H1 (cell line): ENCODE measurements around the gene ACYP2. TPM values are rescaled to one million over a fixed set of nuclear protein-coding genes. Genes with fewer than 3 reads are reported as not detected.

Source experiments
- CTCF ChIA-PET: fragments of 300-600 bp; sonication (Branson Sonifier 250); formaldehyde crosslinking; loops from one replicate; lab custom pipeline; 2021; ENCODE audit not compliant: partially characterized antibody; lab: Charles Lee
- POLR2A ChIA-PET: fragments of 300-600 bp; sonication (Branson Sonifier 250); formaldehyde crosslinking; loops from one replicate; lab custom pipeline; 2021; ENCODE audit warnings: inconsistent platforms; ENCODE audit not compliant: partially characterized antibody; lab: Charles Lee
- DNase-seq, 2 experiments: peaks; one replicate each; pipeline versions ENCODE4 v3.0.0 to v3.0.0-alpha.2; 2010 to 2022; ENCODE audit warnings: low spot score in 2 of 2, low read depth in 1 of 2, mixed read lengths in 1 of 2
- FAIRE-seq: peaks from 2 replicates; lab custom pipeline; 2011; peaks lifted over from hg19 to GRCh38; lab: Jason Lieb, UNC
- H2AFZ ChIP-seq: 2 replicates; pipeline ENCODE4 v1.8.1; 2012; ENCODE audit warnings: low read length, inconsistent platforms
- H2AK5ac ChIP-seq: 2 replicates; pipeline ENCODE4 v1.6.1; 2013; ENCODE audit warnings: low read depth, low read length
- H2BK120ac ChIP-seq: replicated peaks from 2 replicates; pipeline ENCODE3; 2013; ENCODE audit warnings: low read depth, low read length, inconsistent platforms
- H2BK12ac ChIP-seq: 2 replicates; pipeline ENCODE4 v1.6.1; 2013; ENCODE audit warnings: low read depth, low read length
- H2BK15ac ChIP-seq: 2 replicates; pipeline ENCODE4 v1.6.1; 2013; ENCODE audit warnings: low read length
- H2BK20ac ChIP-seq: 2 replicates; pipeline ENCODE4 v1.6.1; 2013; ENCODE audit warnings: low read length
- H2BK5ac ChIP-seq: 2 replicates; pipeline ENCODE4 v1.6.1; 2013; ENCODE audit warnings: low read depth, low read length
- H3K14ac ChIP-seq: 2 replicates; pipeline ENCODE4 v1.6.1; 2013; ENCODE audit warnings: inconsistent platforms; ENCODE audit not compliant: insufficient read length
- H3K18ac ChIP-seq: 2 replicates; pipeline ENCODE4 v1.6.1; 2013; ENCODE audit warnings: low read length; ENCODE audit errors: extremely low read depth
- H3K23ac ChIP-seq: 2 replicates; pipeline ENCODE4 v1.6.1; 2013; ENCODE audit warnings: inconsistent platforms; ENCODE audit not compliant: insufficient read length
- H3K23me2 ChIP-seq: 2 replicates; pipeline ENCODE4 v1.6.1; 2013; ENCODE audit warnings: low read depth, low read length
- H3K27ac ChIP-seq: 2 replicates; pipeline ENCODE4 v1.6.1; 2011; ENCODE audit warnings: low read depth, low read length, inconsistent platforms
- H3K27me3 ChIP-seq, 4 experiments: replicated peaks in 1 of 4; 1 replicate in 1 of 4; 2 replicates in 3 of 4; pipeline versions ENCODE4 v1.6.1 to v1.8.1; 2011 to 2013; ENCODE audit warnings: low read length in 3 of 4, mild to moderate bottlenecking in 3 of 4, inconsistent platforms in 2 of 4, mixed read lengths in 2 of 4, moderate library complexity in 1 of 4; ENCODE audit not compliant: control insufficient read depth in 3 of 4, insufficient read depth in 3 of 4; ENCODE audit errors: extremely low read depth in 1 of 4
- H3K36me3 ChIP-seq, 4 experiments: 2 replicates each; pipeline versions ENCODE4 v1.6.1 to v1.8.1; 2011 to 2013; ENCODE audit warnings: mild to moderate bottlenecking in 4 of 4, low read length in 3 of 4, moderate library complexity in 2 of 4, control low read depth in 1 of 4, inconsistent platforms in 1 of 4; ENCODE audit not compliant: insufficient read depth in 4 of 4, control insufficient read depth in 2 of 4
- H3K4ac ChIP-seq: replicated peaks from 2 replicates; pipeline ENCODE3; 2013; ENCODE audit warnings: low read length, low read depth, mixed read lengths, inconsistent platforms; ENCODE audit not compliant: insufficient read length
- H3K4me1 ChIP-seq, 4 experiments: replicated peaks in 1 of 4; 1 replicate in 1 of 4; 2 replicates in 3 of 4; pipeline versions ENCODE4 v1.6.1 to v1.8.1; 2011 to 2013; ENCODE audit warnings: low read length in 3 of 4, inconsistent platforms in 2 of 4, mixed read lengths in 1 of 4; ENCODE audit not compliant: insufficient read depth in 4 of 4, control insufficient read depth in 3 of 4
- H3K4me2 ChIP-seq, 2 experiments: 2 replicates each; pipeline versions ENCODE4 v1.6.1 to v1.8.1; 2011 to 2013; ENCODE audit warnings: low read depth in 2 of 2, low read length in 2 of 2, control low read depth in 1 of 2, inconsistent platforms in 1 of 2, mild to moderate bottlenecking in 1 of 2; ENCODE audit not compliant: insufficient read depth in 1 of 2
- H3K4me3 ChIP-seq, 4 experiments: fragments of 200-600, 300-600 bp in 1 of 4; sonication (generic), shearing (Covaris generic), sonication (Bioruptor Twin) in 1 of 4; 2 replicates each; pipeline versions ENCODE4 v1.5.1 to v1.8.1; 2011 to 2016; ENCODE audit warnings: low read length in 4 of 4, low read depth in 3 of 4, control low read depth in 2 of 4, inconsistent platforms in 2 of 4, mild to moderate bottlenecking in 2 of 4, mixed read lengths in 1 of 4, moderate library complexity in 1 of 4; ENCODE audit not compliant: insufficient read depth in 2 of 4; ENCODE audit errors: extremely low read depth in 1 of 4
- H3K56ac ChIP-seq: replicated peaks from 2 replicates; pipeline ENCODE3; 2013; ENCODE audit warnings: low read depth, mild to moderate bottlenecking, mixed read lengths, low read length, inconsistent platforms; ENCODE audit not compliant: insufficient read length
- H3K79me1 ChIP-seq: 2 replicates; pipeline ENCODE4 v1.6.1; 2013; ENCODE audit warnings: low read depth, low read length, control low read depth
- H3K79me2 ChIP-seq, 2 experiments: 2 replicates each; pipeline versions ENCODE4 v1.6.1 to v1.8.1; 2012 to 2013; ENCODE audit warnings: low read length in 2 of 2, mild to moderate bottlenecking in 2 of 2, inconsistent platforms in 1 of 2; ENCODE audit not compliant: insufficient read depth in 2 of 2, control insufficient read depth in 1 of 2
- H3K9ac ChIP-seq, 4 experiments: replicated peaks in 1 of 4; 1 replicate in 1 of 4; 2 replicates in 3 of 4; pipeline versions ENCODE4 v1.6.1 to v1.8.1; 2011 to 2013; ENCODE audit warnings: low read depth in 3 of 4, low read length in 3 of 4, control low read depth in 2 of 4, mild to moderate bottlenecking in 2 of 4, moderate library complexity in 2 of 4, inconsistent platforms in 1 of 4; ENCODE audit errors: extremely low read depth in 1 of 4
- H3K9me3 ChIP-seq, 2 experiments: 2 replicates each; pipeline versions ENCODE4 v1.6.1 to v1.8.1; 2012 to 2013; ENCODE audit warnings: mild to moderate bottlenecking in 2 of 2, moderate library complexity in 2 of 2, control low read depth in 1 of 2, inconsistent platforms in 1 of 2, low read depth in 1 of 2, low read length in 1 of 2, mixed read lengths in 1 of 2; ENCODE audit not compliant: insufficient read depth in 2 of 2
- H4K20me1 ChIP-seq, 2 experiments: replicated peaks in 1 of 2; 2 replicates each; pipeline versions ENCODE3 to v1.8.1; 2011 to 2013; ENCODE audit warnings: inconsistent platforms in 2 of 2, low read length in 2 of 2, mild to moderate bottlenecking in 1 of 2; ENCODE audit not compliant: insufficient read depth in 2 of 2, control insufficient read depth in 1 of 2
- H4K5ac ChIP-seq: 2 replicates; pipeline ENCODE4 v1.6.1; 2013; ENCODE audit warnings: low read length, low read depth, mixed read lengths, inconsistent platforms; ENCODE audit not compliant: insufficient read length
- H4K8ac ChIP-seq: 2 replicates; pipeline ENCODE4 v1.8.0; 2013; ENCODE audit warnings: mild to moderate bottlenecking, moderate library complexity, low read length, inconsistent platforms; ENCODE audit not compliant: insufficient read depth; ENCODE audit errors: extremely low read depth
- H4K91ac ChIP-seq: replicated peaks from 2 replicates; pipeline ENCODE3; 2013; ENCODE audit warnings: low read length, mixed read lengths, inconsistent platforms; ENCODE audit not compliant: insufficient read length
- ATF2 ChIP-seq: IDR thresholded peaks from 2 replicates; pipeline ENCODE4 v1.6.1; 2012; ENCODE audit warnings: low read length, inconsistent platforms
- BCL11A ChIP-seq, 2 experiments: IDR thresholded peaks; one replicate each; pipeline ENCODE4 v1.6.1; 2011; ENCODE audit warnings: low read depth in 2 of 2, low read length in 2 of 2, mild to moderate bottlenecking in 2 of 2
- BRCA1 ChIP-seq: IDR thresholded peaks from 2 replicates; pipeline ENCODE4 v1.6.1; 2012; ENCODE audit warnings: low read depth, low read length, improper control_type of control experiment
- CBX8 ChIP-seq: fragments of 300-800, 300-1000 bp; sonication (generic); IDR thresholded peaks from 2 replicates; pipeline ENCODE4 v1.7.1; 2016; ENCODE audit warnings: low read depth, low read length, borderline replicate concordance
- HDAC6 ChIP-seq: IDR thresholded peaks from one replicate; pipeline ENCODE4 v1.7.1; 2012; ENCODE audit warnings: low read depth, mild to moderate bottlenecking, inconsistent platforms, low read length, moderate library complexity
- KDM1A ChIP-seq: fragments of 200-600, 300-600 bp; sonication (generic); IDR thresholded peaks from 2 replicates; pipeline ENCODE4 v1.7.1; 2016; ENCODE audit warnings: mild to moderate bottlenecking, low read length, borderline replicate concordance
- NANOG ChIP-seq: IDR thresholded peaks from 2 replicates; pipeline ENCODE4 v1.6.1; 2011; ENCODE audit warnings: low read length, low read depth, mild to moderate bottlenecking, inconsistent platforms; ENCODE audit not compliant: insufficient read depth, poor library complexity, severe bottlenecking
- POLR2A ChIP-seq, 2 experiments: IDR thresholded peaks; 1 replicate in 1 of 2; 2 replicates in 1 of 2; pipeline ENCODE4 v1.6.1; 2011; ENCODE audit warnings: low read depth in 2 of 2, low read length in 2 of 2, mild to moderate bottlenecking in 2 of 2; ENCODE audit errors: control extremely low read depth in 1 of 2
- RNF2 ChIP-seq: fragments of 200-900, 300-1000 bp; sonication (generic); IDR thresholded peaks from 2 replicates; pipeline ENCODE4 v1.7.1; 2016; ENCODE audit warnings: borderline replicate concordance, low read depth, mild to moderate bottlenecking, antibody characterized with exemption, low read length; ENCODE audit not compliant: poor library complexity, severe bottlenecking; ENCODE audit errors: missing control alignments
- SAP30 ChIP-seq: fragments of 300-600 bp; sonication (generic); IDR thresholded peaks from 2 replicates; pipeline ENCODE4 v1.7.1; 2012; ENCODE audit warnings: low read length, moderate library complexity, mild to moderate bottlenecking, inconsistent platforms; ENCODE audit not compliant: insufficient read depth, insufficient replicate concordance
- SIX5 ChIP-seq: IDR thresholded peaks from 2 replicates; pipeline ENCODE4 v1.6.1; 2011; ENCODE audit warnings: mild to moderate bottlenecking, low read depth, low read length
- WGBS, 2 experiments: shearing (Covaris generic) in 1 of 2; methylation state at CpG; one replicate each; pipeline versions ENCODE4 v1.1.6 to v1.1.7; 2013 to 2015; ENCODE audit warnings: low lambda C conversion rate in 2 of 2, mixed read lengths in 2 of 2, inconsistent platforms in 1 of 2, low coverage in 1 of 2, missing lambda C conversion rate in 1 of 2; ENCODE audit not compliant: insufficient replicate concordance in 2 of 2, insufficient coverage in 1 of 2, insufficient read length in 1 of 2; ENCODE audit errors: extremely low coverage in 1 of 2, missing lambda C conversion rate in 1 of 2; 5-methylcytosine and 5-hydroxymethylcytosine counted together
- polyA plus RNA-seq, 7 experiments: library from polyadenylated mRNA; depleted of rRNA in 3 of 7; stranded (reverse) in 5 of 7; unstranded in 2 of 7; fragments of >200 nt in 5 of 7; fragments of 200-250 nt in 2 of 7; gene quantifications; 1 replicate in 5 of 7; 2 replicates in 1 of 7; 4 replicates in 1 of 7; pipeline versions ENCODE4 v1.2.1 to v1.2.3, GENCODE V29; 2011 to 2013; ENCODE audit warnings: missing spikeins in 2 of 7, mixed read lengths in 2 of 7
- total RNA-seq: library from RNA; stranded (reverse); fragmentation: NEBNext Ultra II Directional; extraction: Animal tissue kit (Norgen Biotek cat#: 25700); gene quantifications from 2 replicates; pipeline ENCODE4 v1.2.1, GENCODE V29; 2021

The ACYP2 gene
- total and polyA plus RNA-seq, 2 of the 8 experiments (the other 6 are each of a cell fraction or from before 2014, with no cell fraction given), result 3.4 to 4.4 TPM

- Histone ChIP-seq H4K91ac (no peak overlapping the region), H2BK15ac (no peak overlapping the region), H3K9ac (no peak overlapping the region), H2AFZ (no peak overlapping the region), H3K23ac (no peak overlapping the region), H3K9me3 (no peaks in the 10 kb centered on the region), H3K36me3 (no peaks in the 10 kb centered on the region), H2AK5ac (no peak overlapping the region), H2BK12ac (no peak overlapping the region), H3K4me1 (peaks cover 0 to 3% (median 0%) of the 10 kb centered on the region in 4 experiments; a peak in 2 of 7 replicates), H3K18ac (no peak overlapping the region), H2BK5ac (no peak overlapping the region), H2BK120ac (no peak overlapping the region), H4K8ac (no peak overlapping the region), H3K79me2 (no peaks in the 10 kb centered on the region), H4K5ac (no peak overlapping the region), H4K20me1 (no peaks in the 10 kb centered on the region), H3K27ac (no peak overlapping the region), H3K4me3 (no peak overlapping the region), H3K23me2 (no peaks in the 10 kb centered on the region), H3K79me1 (no peaks in the 10 kb centered on the region), H3K56ac (no peak overlapping the region), H2BK20ac (no peak overlapping the region), H3K27me3 (no peaks in the 10 kb centered on the region), H3K14ac (no peak overlapping the region), H3K4ac (no peak overlapping the region), H3K4me2 (no peak overlapping the region)
- TF ChIP-seq BCL11A (IDR thresholded peaks at IDR 0.05; ENCODE audit: low read depth in 2 of 2, low read length in 2 of 2), result no peak
- TF ChIP-seq SIX5, result no peak
- no peak for TF ChIP-seq CBX8
- TF ChIP-seq HDAC6, result no peak
- TF ChIP-seq RNF2, result no peak
- TF ChIP-seq BRCA1, result no peak
- no peak for TF ChIP-seq SAP30
- TF ChIP-seq KDM1A, result no peak
- TF ChIP-seq POLR2A (IDR thresholded peaks at IDR 0.05; ENCODE audit: control extremely low read depth in 1 of 2, low read depth in 2 of 2, low read length in 2 of 2), result no peak
- TF ChIP-seq ATF2, result no peak
- TF ChIP-seq NANOG, result no peak
- no peak for FAIRE-seq
- WGBS, 2 experiments, result 89% methylated on average over 3 of the region's 3 CpGs; no CpG with 5 or more reads in 1 of the 2 experiments
- CTCF ChIA-PET, result interaction anchor here (1.6 kb wide), 1 partner anchor 23 kb away, joined by 3 read pairs; no protein-coding TSS in a partner anchor
- no peak for DNase-seq
- POLR2A ChIA-PET, result no interaction called here
These were observed 94.0 kb downstream of the ACYP2 start for GRCh38 chr2:54209379-54209778.
